Omental fat pad (tissue), 4 donors: ENCODE results near the gene CEP131. TPM values are rescaled to one million over a fixed set of nuclear protein-coding genes. Genes with fewer than 3 reads are reported as not detected.

Experiments
- ATAC-seq: fragments of 150-250 bp; one replicate; pipeline ENCODE4 v1.9.1; 2016; ENCODE audit warnings: mild to moderate bottlenecking, moderate library complexity; ENCODE audit not compliant: low FRiP score
- DNase-seq: peaks from one replicate; pipeline ENCODE4 v3.0.0-alpha.2; 2019; ENCODE audit warnings: low spot score
- total RNA-seq, 4 donors: library from RNA; depleted of rRNA; stranded (reverse); fragments of >200 nt; gene quantifications; one replicate each; pipeline ENCODE4 v1.1.0, GENCODE V29; 2016
- TF ChIP-seq, protein P1 (sequence below), 3 donors: fragments of 450-650 bp; IDR thresholded peaks; one replicate each; pipeline ENCODE4 v1.5.1; 2016 to 2017; ENCODE audit warnings: antibody characterized with exemption in 3 of 3, mild to moderate bottlenecking in 3 of 3, moderate library complexity in 2 of 3

Gene CEP131
- total RNA-seq, 4 donors from 2014 or later = 3.0 to 11.5 (median 5.6) TPM

DNA sequence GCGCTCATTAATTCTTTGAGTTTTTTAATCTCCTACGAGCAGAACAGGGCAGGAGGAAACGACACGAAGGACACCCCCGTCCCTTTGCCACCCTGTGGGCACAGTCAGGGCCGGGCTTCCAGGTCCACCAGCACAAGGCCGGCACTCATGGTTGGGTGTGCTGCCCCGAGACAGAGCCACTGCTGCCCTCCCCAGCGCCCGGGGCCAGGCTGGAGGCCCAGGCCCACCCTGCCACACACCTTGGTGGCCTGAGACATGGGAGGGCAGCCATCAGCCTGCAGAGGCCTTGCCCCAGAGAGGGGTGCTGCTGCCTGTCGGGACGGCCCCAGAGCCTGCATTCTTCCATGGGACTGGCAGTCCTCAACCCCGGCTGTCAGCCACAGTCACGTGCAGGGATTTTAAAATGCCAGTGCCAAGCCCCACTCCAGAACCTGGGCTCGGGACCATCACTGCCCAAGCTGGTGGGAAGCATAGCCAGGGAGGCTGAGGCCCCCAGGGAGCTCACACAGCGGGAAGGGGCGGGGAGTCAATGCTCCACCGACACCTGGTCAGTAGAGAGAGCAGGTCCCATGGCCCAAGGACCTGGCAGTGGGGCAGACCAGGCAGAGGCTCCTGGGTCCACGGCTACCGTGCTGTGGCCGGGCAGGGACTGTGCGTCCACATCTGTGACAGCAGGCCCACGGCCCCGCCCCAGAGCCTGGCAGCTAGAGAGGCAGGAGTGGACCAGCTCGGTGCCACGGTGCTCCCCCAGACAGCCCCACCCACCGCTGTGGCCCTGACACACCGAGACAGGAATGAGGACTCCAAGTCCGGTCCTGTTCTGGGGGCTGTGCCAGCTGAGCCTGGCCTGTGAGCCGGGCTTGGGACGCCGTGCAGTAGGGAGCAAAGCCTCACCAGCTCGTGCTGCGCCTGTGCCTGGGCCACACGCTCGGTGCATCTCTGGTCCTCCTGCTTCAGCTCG, 27.5 kb downstream of the CEP131 start:
- DNase-seq = no peak
- TF ChIP-seq, protein P1, sequence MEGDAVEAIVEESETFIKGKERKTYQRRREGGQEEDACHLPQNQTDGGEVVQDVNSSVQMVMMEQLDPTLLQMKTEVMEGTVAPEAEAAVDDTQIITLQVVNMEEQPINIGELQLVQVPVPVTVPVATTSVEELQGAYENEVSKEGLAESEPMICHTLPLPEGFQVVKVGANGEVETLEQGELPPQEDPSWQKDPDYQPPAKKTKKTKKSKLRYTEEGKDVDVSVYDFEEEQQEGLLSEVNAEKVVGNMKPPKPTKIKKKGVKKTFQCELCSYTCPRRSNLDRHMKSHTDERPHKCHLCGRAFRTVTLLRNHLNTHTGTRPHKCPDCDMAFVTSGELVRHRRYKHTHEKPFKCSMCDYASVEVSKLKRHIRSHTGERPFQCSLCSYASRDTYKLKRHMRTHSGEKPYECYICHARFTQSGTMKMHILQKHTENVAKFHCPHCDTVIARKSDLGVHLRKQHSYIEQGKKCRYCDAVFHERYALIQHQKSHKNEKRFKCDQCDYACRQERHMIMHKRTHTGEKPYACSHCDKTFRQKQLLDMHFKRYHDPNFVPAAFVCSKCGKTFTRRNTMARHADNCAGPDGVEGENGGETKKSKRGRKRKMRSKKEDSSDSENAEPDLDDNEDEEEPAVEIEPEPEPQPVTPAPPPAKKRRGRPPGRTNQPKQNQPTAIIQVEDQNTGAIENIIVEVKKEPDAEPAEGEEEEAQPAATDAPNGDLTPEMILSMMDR (IDR thresholded peaks at IDR 0.05) = no peak
- no peak for ATAC-seq

DNA sequence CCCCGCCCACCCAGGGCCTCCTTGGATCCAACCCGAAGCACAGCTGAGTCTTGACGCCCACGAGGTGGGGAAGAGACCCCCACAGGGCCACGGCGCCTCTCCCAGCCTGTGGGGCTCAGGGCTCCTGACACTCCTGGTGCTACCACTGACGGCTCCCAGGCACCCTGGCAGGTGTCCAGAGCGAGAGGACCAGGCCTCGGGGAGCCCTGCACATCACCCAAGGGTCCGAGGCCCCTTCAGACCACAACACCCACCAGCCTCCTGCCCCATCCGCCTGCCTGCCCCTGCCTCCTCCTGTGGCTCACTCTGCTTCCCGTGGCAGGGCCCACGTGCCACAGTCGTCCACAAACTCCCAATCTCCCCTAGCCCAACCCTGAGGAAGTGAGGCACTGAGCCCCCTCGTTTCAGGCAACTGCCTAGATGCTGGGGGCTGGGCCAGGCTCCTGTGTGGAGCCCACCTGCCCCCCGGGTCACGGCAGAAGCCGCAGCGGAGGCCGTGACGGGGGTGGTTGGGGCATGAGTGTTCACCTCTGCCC, 28.5 kb downstream of the CEP131 start:
- no peak for DNase-seq
- no peak for ATAC-seq
- TF ChIP-seq, protein P1 (IDR thresholded peaks at IDR 0.05) = no peak

DNA sequence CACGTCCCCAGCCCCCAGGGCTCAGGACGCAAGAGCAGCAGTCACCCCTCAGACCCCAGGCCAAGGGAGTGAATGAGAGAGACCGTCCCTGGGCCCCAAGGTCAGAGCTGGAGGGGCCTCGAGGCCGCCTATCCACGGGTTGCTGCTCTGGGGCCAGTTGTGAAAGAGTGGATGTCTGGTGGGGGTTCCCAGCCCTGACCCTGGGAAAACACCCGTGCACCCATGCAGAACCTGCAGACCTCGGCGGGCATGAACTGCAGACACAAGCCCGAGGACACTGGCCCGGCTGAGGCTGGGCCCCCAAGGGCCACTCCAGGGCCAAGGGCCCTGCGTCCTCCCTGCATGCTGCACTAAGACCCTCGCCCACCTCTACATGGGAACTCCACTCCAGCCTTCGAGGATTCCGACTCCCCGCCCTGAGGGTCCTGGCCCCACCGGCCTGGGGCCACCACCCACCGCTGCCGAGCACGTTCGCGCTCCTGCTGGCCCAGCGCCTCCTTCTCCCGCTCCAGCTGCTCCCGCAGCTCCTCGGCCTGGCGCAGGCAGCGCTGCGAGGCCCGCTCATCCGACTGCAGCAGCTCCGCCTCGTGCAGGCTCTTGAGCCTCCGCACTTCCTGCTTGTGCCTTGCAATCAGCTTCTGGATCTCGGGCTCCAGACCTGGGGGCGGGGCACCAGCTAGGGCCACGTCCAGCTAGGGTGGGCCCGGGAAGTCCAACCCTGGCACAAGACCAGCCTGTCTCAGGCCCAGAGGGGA, 29.1 kb downstream of the CEP131 start:
- DNase-seq = no peak
- TF ChIP-seq, protein P1 (IDR thresholded peaks at IDR 0.05) = no peak
- no peak for ATAC-seq

DNA sequence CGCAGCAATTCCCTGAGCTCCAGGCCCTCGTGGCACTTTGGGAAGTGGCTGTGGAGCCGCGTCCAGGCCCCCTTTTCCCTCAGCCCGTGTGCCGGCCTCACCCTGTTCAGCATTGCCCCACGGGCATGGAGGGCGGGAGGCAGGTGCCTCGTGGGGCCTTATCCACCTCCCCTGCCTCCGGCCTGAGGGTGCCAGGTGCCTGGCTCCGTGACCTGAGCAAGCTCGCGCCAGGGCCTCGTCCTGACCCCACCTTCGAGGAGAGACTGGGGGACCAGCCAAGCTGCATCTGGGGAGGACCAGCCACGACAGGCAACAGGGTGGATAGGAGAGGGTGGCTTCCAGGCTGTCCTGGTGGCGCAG, 29.7 kb downstream of the CEP131 start:
- TF ChIP-seq, protein P1 (IDR thresholded peaks at IDR 0.05) = no peak
- ATAC-seq = no peak

DNA sequence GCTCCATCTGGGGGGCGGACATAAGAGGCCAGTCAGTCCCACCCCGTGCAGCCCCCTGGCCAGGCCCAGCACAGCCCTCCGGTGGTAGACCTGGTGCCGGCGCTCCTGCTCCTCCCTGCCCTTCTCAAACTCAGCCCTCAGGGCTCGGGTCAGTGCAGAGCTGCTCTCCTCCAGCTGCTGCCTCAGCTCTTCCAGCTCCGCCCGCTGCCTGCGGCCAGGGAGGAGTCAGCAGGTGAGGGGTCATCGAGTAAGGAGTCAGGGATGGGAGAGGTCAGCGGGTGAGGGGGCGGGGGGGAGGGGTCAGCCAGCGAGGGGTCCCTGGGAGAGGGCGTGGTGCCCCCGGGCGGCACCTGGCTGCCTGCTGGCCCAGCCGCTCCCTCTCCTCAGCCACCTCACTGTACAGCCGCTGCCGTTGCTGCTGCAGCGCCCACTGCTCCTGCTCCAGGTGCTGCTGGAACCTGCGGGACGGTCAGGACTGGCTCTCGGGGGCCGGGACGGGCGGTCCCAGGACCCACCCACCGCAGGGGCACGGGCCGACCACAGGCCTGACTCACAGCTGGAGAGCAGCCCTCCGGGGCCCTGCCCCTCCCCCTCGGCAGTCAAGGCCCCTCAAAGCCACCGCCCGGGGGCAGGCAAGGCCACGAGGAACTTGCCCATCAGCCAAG, 30.2 kb downstream of the CEP131 start:
- no peak for DNase-seq
- no peak for ATAC-seq
- TF ChIP-seq, protein P1 (IDR thresholded peaks at IDR 0.05) = no peak

More for the DNA sequence above, 29.7 kb downstream of the CEP131 start:
- DNase-seq = no peak

DNA sequence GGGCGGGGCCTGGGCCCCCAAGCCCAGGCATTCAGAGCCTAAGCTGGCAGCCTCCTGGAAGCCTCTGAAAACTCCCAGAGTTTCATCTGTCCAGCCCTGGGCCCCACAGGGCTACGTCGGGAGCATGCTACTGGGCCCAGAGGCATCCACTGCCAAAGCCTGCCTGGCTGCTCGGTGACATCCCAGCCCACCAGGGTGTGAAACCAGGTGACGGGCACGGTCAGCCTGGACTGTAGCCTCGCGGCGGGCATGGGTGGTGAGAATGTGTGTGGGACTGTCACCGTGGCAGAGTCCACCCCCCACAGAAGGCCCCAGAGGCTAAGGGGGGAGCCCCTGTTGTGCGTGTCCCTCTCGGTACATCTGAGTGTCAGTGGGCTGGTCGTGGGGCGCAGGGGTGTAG, 31.1 kb downstream of the CEP131 start:
- TF ChIP-seq, protein P1 (IDR thresholded peaks at IDR 0.05) = no peak
- no peak for ATAC-seq
- DNase-seq = no peak
